Heart right ventricle (tissue), 16 donors: ENCODE results near the gene IL31RA. TPM values are rescaled to one million over a fixed set of nuclear protein-coding genes. Genes with fewer than 3 reads are reported as not detected.
A peak's percentile ranks its signal among the peaks of the same experiment; 100 is the strongest.

Experiments
- ATAC-seq, 8 donors: fragments of 200-7000 bp; cut with Tn5 transposase; one replicate each; pipeline ENCODE4 v1.9.1; 2020; ENCODE audit warnings: mild to moderate bottlenecking in 8 of 8, moderate library complexity in 8 of 8, moderate number of reproducible peaks in 1 of 8
- DNase-seq, 2 donors: peaks; one replicate each; pipeline ENCODE4 v3.0.0-alpha.2; 2020
- H3K27ac ChIP-seq, 10 donors: fragments of 200-600 bp; sonication (generic) in 2 of 10; one replicate each; pipeline versions ENCODE4 v1.5.0 to v1.8.0; 2020 to 2022; ENCODE audit warnings: mild to moderate bottlenecking in 3 of 10
- H3K27me3 ChIP-seq, 7 donors: fragments of 200-600 bp; one replicate each; pipeline ENCODE4 v1.8.0; 2021 to 2022; ENCODE audit warnings: mild to moderate bottlenecking in 2 of 7
- H3K36me3 ChIP-seq, 9 donors: fragments of 200-600 bp; sonication (generic) in 1 of 9; one replicate each; pipeline versions ENCODE4 v1.5.0 to v1.8.0; 2020 to 2022; ENCODE audit warnings: mild to moderate bottlenecking in 2 of 9
- H3K4me1 ChIP-seq, 9 donors: fragments of 200-600 bp; sonication (generic) in 1 of 9; one replicate each; pipeline versions ENCODE4 v1.5.0 to v1.8.0; 2020 to 2022; ENCODE audit warnings: mild to moderate bottlenecking in 4 of 9
- H3K4me3 ChIP-seq, 10 donors: fragments of 200-600 bp; sonication (generic) in 2 of 10; one replicate each; pipeline versions ENCODE4 v1.5.0 to v1.8.0; 2020 to 2022; ENCODE audit warnings: mild to moderate bottlenecking in 7 of 10, moderate library complexity in 2 of 10
- H3K9me3 ChIP-seq, 11 donors: fragments of 200-600 bp in 10 of 11; sonication (generic) in 2 of 11; one replicate each; pipeline versions ENCODE4 v1.5.0 to v1.8.0; 2013 to 2022; ENCODE audit warnings: mild to moderate bottlenecking in 2 of 11, control low read depth in 1 of 11, moderate library complexity in 1 of 11
- WGBS, 2 donors: extraction: QIAGEN DNeasy Blood & Tissue Kit; methylation state at CpG; one replicate each; pipeline ENCODE4 v1.1.7; 2013; ENCODE audit warnings: inconsistent platforms in 1 of 2; 5-methylcytosine and 5-hydroxymethylcytosine counted together
- intact Hi-C, 10 donors: fragments of 100-400 bp; cut with DNase I; formaldehyde crosslinking; loops; one replicate each; pipeline versions ENCODE4 v1.11.1 to v1.14.2; 2022
- polyA plus RNA-seq, 2 donors: library from polyadenylated mRNA; stranded (reverse); fragments of 200-250 nt; gene quantifications; one replicate each; pipeline ENCODE4 v1.2.3, GENCODE V29; 2013
- total RNA-seq, 10 donors: library from RNA; stranded (reverse); fragmentation: NEBNext Ultra II Directional in 3 of 10; extraction: Animal tissue kit (Norgen Biotek cat#: 25700) in 3 of 10; gene quantifications; one replicate each; pipeline versions ENCODE4 v1.2.1 to v1.2.4, GENCODE V29; 2021 to 2023
- TF ChIP-seq, protein P1 (sequence below), 9 donors: fragments of 200-600 bp; sonication (generic) in 2 of 9; IDR thresholded peaks; one replicate each; pipeline versions ENCODE4 v1.5.0 to v1.8.0; 2021 to 2022; ENCODE audit warnings: antibody characterized with exemption in 9 of 9, mild to moderate bottlenecking in 5 of 9, moderate library complexity in 1 of 9
- donor health status: Arrhythmogenic right ventricular cardiomyopathy.
- donor health status: ischemic (EF 13 %, LVEDD 7.1; RV severe dilation, severe dysfunction).
- donor health status: healthy with polysubstance abuse.
- donor health status: DM: no; HTN: yes; CAD: no.
- donor health status: DM: no; HTN: no; CAD: no.
- donor health status: ischemic (EF 25% LVEDD 6.9; RV normal size, moderate dysfunction).
- donor health status: ischemic (EF 25% LVEDD 5.7; RV mildly dilated, moderate dysfunction).
- donor health status: healthy.
- donor health status: DM: yes; HTN: yes; CAD: no.
- donor health status: Ischemic cardiomyopathy.
- donor health status: ischemic (EF 35%, LVEDD 5.7; RV mildly dilated, moderate dysfunction).
- donor health status: nonischemic (EF 11% LVEDD 7.7; RV severe dilation, severe dysfunction).
- donor health status: DM: yes; HTN: yes; CAD: no.
- donor health status: PGD.
- donor health status: ischemic (EF 29% LVEDD 5.4; RV normal size, mild dysfunction).
- donor health status: nonischemic (EF 23%, LVEDD 6.1; RV moderate dilation, normal function).

Gene IL31RA
- total and polyA plus RNA-seq, 12 donors, result 0.06 to 1.6 (median 0.76) TPM; not detected in 3

DNA sequence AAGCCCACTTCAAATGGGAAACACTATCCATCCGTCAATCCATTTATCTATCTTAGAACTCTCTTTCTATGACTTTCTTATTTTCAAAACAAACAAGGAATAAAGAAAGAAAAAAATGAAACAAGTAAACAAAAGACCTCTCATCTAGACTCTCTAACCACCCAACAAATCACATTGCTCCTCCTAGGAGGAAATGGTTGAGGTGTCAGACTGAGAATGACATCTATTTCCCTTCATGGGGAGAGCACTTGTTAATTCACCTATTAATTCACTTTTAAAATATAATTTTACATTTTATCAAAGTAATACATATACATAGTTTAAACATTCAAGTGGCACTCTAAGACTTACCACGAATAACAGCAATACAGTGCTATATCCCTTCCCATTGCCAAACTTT lies 2.4 kb upstream of the IL31RA start:
- TF ChIP-seq, protein P1, sequence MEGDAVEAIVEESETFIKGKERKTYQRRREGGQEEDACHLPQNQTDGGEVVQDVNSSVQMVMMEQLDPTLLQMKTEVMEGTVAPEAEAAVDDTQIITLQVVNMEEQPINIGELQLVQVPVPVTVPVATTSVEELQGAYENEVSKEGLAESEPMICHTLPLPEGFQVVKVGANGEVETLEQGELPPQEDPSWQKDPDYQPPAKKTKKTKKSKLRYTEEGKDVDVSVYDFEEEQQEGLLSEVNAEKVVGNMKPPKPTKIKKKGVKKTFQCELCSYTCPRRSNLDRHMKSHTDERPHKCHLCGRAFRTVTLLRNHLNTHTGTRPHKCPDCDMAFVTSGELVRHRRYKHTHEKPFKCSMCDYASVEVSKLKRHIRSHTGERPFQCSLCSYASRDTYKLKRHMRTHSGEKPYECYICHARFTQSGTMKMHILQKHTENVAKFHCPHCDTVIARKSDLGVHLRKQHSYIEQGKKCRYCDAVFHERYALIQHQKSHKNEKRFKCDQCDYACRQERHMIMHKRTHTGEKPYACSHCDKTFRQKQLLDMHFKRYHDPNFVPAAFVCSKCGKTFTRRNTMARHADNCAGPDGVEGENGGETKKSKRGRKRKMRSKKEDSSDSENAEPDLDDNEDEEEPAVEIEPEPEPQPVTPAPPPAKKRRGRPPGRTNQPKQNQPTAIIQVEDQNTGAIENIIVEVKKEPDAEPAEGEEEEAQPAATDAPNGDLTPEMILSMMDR (IDR thresholded peaks at IDR 0.05), result no peak
- Histone ChIP-seq H3K4me1 (peaks cover 0 to 13% (median 4%) of the 10 kb centered on the region in 9 donors), H3K27me3 (no peaks in the 10 kb centered on the region), H3K36me3 (no peaks in the 10 kb centered on the region), H3K4me3 (no peak overlapping the region), H3K27ac (no peak overlapping the region), H3K9me3 (peaks cover 0 to 15% (median 0%) of the 10 kb centered on the region in 11 donors)
- WGBS, 2 donors, result 83 to 89% methylated on average over 2 of the region's 2 CpGs
- no peak for ATAC-seq
- DNase-seq, result no peak
- intact Hi-C loops, result no loop called here

DNA sequence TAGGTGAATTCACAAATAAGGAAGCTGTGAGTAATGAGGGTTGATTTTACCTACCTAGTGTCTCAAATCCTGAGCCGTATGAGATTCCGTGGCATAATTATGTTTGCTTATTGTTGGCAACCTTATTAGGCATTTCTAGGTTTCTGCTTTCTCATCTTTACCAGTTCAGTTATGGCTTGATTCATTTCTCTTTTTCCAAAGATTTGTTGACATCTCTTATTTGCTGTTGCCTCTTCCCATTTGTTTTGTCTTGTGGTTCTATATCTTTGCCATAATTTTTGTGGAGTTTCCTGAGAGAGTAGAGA lies 470 bp downstream of the IL31RA start:
- intact Hi-C loops, result no loop called here
- ATAC-seq, result no peak
- 88 to 91% methylated on average over 2 of the region's 2 CpGs for WGBS, 2 donors
- Histone ChIP-seq H3K9me3 (no peaks in the 10 kb centered on the region), H3K27me3 (no peaks in the 10 kb centered on the region), H3K36me3 (no peaks in the 10 kb centered on the region), H3K4me1 (peaks cover 0 to 34% (median 7%) of the 10 kb centered on the region in 9 donors), H3K27ac (no peak overlapping the region), H3K4me3 (no peak overlapping the region)
- no peak for DNase-seq
- TF ChIP-seq, protein P1 (IDR thresholded peaks at IDR 0.05), result no peak

DNA sequence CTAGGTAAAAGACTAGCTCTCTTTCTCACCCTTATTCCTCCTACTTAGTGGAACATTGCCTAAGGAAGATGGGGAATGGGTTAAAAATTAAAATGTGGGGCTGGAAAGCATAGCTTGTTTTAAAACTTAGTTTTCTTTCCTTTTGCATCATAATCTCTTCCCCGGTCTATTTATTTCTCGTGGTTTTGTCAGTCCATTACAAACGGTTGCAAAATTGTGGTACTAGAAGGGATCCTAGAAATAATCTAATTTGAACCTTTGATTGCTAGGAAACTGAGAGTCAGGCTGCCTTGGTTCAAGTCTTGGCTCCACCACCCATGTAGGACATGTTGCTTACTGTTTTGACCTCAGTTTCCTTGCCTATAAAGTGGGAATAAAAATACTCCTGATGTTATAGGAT lies 1.3 kb downstream of the IL31RA start:
- ATAC-seq, result no peak
- Histone ChIP-seq H3K4me1 (peaks cover 0 to 41% (median 7%) of the 10 kb centered on the region in 9 donors), H3K27ac (peak overlapping the region in 2 of 10 donors; percentile 46 to 68), H3K27me3 (no peaks in the 10 kb centered on the region), H3K4me3 (no peak overlapping the region), H3K36me3 (no peaks in the 10 kb centered on the region), H3K9me3 (no peaks in the 10 kb centered on the region)
- DNase-seq, result no peak
- 79 to 82% methylated on average over 3 of the region's 3 CpGs for WGBS, 2 donors
- TF ChIP-seq, protein P1 (IDR thresholded peaks at IDR 0.05), result no peak
- intact Hi-C loops, result no loop called here

DNA sequence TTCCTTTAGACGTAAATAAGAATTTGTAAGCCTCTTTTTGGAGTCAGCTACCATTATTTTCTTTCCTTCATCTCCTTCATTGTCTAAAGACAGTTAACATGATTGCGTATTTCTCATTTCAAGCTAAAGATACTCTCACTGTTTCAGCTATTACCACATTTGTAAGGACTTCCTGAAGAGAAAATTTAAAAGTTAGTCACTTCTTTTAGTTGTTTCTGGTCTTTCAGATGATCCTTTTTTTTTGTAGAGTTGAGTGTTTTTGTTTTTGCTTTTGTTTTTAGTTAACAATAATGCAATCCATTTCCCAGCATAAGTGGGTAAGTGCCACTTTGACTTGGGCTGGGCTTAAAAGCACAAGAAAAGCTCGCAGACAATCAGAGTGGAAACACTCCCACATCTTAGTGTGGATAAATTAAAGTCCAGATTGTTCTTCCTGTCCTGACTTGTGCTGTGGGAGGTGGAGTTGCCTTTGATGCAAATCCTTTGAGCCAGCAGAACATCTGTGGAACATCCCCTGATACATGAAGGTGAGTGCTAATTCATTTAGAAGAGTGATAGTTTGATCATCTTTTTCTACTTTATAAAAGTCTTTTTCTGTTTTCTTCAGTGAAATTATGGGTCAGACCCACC lies 2.0 kb downstream of the IL31RA start:
- no peaks in the 10 kb centered on the region for H3K27me3 ChIP-seq
- ATAC-seq (peak in 4 of 8 donors; percentile 45 to 74 (median 64)), DNase-seq (no peak)
- H3K9me3 ChIP-seq, result no peaks in the 10 kb centered on the region
- H3K27ac ChIP-seq, result peak overlapping the region in 3 of 10 donors; percentile 25 to 68 (median 46)
- peaks cover 0 to 41% (median 7%) of the 10 kb centered on the region in 9 donors for H3K4me1 ChIP-seq
- no peaks in the 10 kb centered on the region for H3K36me3 ChIP-seq
- TF ChIP-seq, protein P1 (IDR thresholded peaks at IDR 0.05), result no peak
- no peak overlapping the region for H3K4me3 ChIP-seq
- intact Hi-C loops, result no loop called here
- 59 to 62% methylated on average over 3 of the region's 3 CpGs for WGBS, 2 donors
